Muscle layer of colon (tissue), 2 donors: ENCODE measurements around the gene RNU5B-1.
"Not testable (repeated sequence)": the region's sequence is repeated elsewhere in the genome, so short reads cannot be mapped to it uniquely, and the experiment has no call there.

Experiments used
- H3K27ac ChIP-seq: one replicate; pipeline ENCODE4 v1.7.0; 2013; ENCODE audit warnings: low read depth, mild to moderate bottlenecking, low read length, moderate library complexity
- H3K27me3 ChIP-seq, 2 donors: one replicate each; pipeline ENCODE4 v1.7.0; 2013; ENCODE audit warnings: low read length in 2 of 2, mild to moderate bottlenecking in 2 of 2; ENCODE audit not compliant: insufficient read depth in 2 of 2, control insufficient read depth in 1 of 2
- H3K36me3 ChIP-seq: one replicate; pipeline ENCODE4 v1.7.0; 2013; ENCODE audit warnings: mild to moderate bottlenecking, low read length; ENCODE audit not compliant: insufficient read depth
- H3K4me1 ChIP-seq: one replicate; pipeline ENCODE4 v1.7.0; 2013; ENCODE audit warnings: mild to moderate bottlenecking, low read length; ENCODE audit not compliant: insufficient read depth
- H3K4me3 ChIP-seq, 2 donors: one replicate each; pipeline ENCODE4 v1.7.0; 2013; ENCODE audit warnings: low read length in 2 of 2, low read depth in 1 of 2, mild to moderate bottlenecking in 1 of 2, moderate library complexity in 1 of 2
- H3K9ac ChIP-seq: one replicate; pipeline ENCODE4 v1.7.0; 2013; ENCODE audit warnings: low read length
- H3K9me3 ChIP-seq: one replicate; pipeline ENCODE4 v1.7.0; 2013; ENCODE audit warnings: mild to moderate bottlenecking, low read length
- donor health status: abdominal sarcoma.
- donor health status: Adenocarcinoma of cecum.

The RNU5B-1 gene

GRCh38 chr15:65349338-65349737 is 44.9 kb downstream of the RNU5B-1 start:
- Histone ChIP-seq H3K4me1 (no peaks in the 10 kb centered on the region), H3K9ac (no peak overlapping the region), H3K4me3 (no peak overlapping the region), H3K36me3 (no peaks in the 10 kb centered on the region), H3K27ac (no peak overlapping the region), H3K9me3 (no peaks in the 10 kb centered on the region), H3K27me3 (no peaks in the 10 kb centered on the region)

GRCh38 chr15:65351972-65352371 is 47.5 kb downstream of the RNU5B-1 start:
- H3K36me3 ChIP-seq, H3K27ac ChIP-seq, H3K27me3 ChIP-seq, H3K9me3 ChIP-seq, H3K4me3 ChIP-seq, H3K9ac ChIP-seq, H3K4me1 ChIP-seq: not testable (repeated sequence)
